Measurements from ENCODE around the gene PRKCB. TPM values are rescaled to one million over a fixed set of nuclear protein-coding genes. Genes with fewer than 3 reads are reported as not detected.

The PRKCB gene
- polyA plus RNA-seq, 3 donors: 57.4 to 87.4 (median 75.5) TPM

- Histone ChIP-seq H3K9ac (ENCODE audit: insufficient read depth, low read length, poor library complexity, severe bottlenecking) (no peak overlapping the region), H3K27ac (ENCODE audit: low read depth in 1 of 2, low read length in 2 of 2) (peak overlapping the region in 1 of 2 donors; percentile 67), H3K36me3 (replicated peaks in 1 of 2; ENCODE audit: control insufficient read depth in 1 of 2, insufficient read depth in 2 of 2, low read length in 2 of 2) (peaks cover 10 to 44% of the 10 kb centered on the region in 2 donors), H3K4me2 (replicated peaks; ENCODE audit: extremely low read depth, low read length, poor library complexity, severe bottlenecking) (peak overlapping the region; percentile 14), H3K4me3 (replicated peaks in 1 of 3; ENCODE audit: low read depth in 2 of 3, low read length in 3 of 3) (no peak overlapping the region), H3K79me2 (ENCODE audit: insufficient read depth, low read length) (peaks cover 29% of the 10 kb centered on the region), H3K27me3 (ENCODE audit: control insufficient read depth in 2 of 2, insufficient read depth in 2 of 2, low read length in 2 of 2) (no peaks in the 10 kb centered on the region), H4K20me1 (ENCODE audit: insufficient read depth, low read length) (peaks cover 97% of the 10 kb centered on the region), H3K9me3 (replicated peaks in 1 of 2; ENCODE audit: control insufficient read depth in 1 of 2, insufficient read depth in 1 of 2, low read length in 2 of 2) (no peaks in the 10 kb centered on the region), H3K4me1 (ENCODE audit: control insufficient read depth in 1 of 2, insufficient read depth in 2 of 2, low read length in 2 of 2) (peaks cover 43 to 62% of the 10 kb centered on the region in 2 donors), H2AFZ (ENCODE audit: insufficient read depth, low read depth, low read length, poor library complexity, severe bottlenecking) (no peak overlapping the region)
- peaks cover 67% of the 10 kb centered on the region for H3K4me1 Mint-ChIP-seq
- WGBS (ENCODE audit: insufficient coverage): no CpG with 5 or more reads among the region's 3 CpGs
- H3K27me3 Mint-ChIP-seq (ENCODE audit: low read depth in 3 of 3): no peaks in the 10 kb centered on the region
- intact Hi-C loops (cut with micrococcal nuclease): loop anchor here (2.0 to 5.0 kb wide), 4 partner anchors 43 to 208 kb away; no protein-coding TSS in a partner anchor
- no peaks in the 10 kb centered on the region for H3K9me3 Mint-ChIP-seq
- no peak for DNase-seq
- no peak overlapping the region for H3K4me3 Mint-ChIP-seq
- no peak for TF ChIP-seq CTCF (IDR thresholded peaks at IDR 0.05)
- H3K36me3 Mint-ChIP-seq: peaks cover 42 to 51% of the 10 kb centered on the region in 2 donors
- H3K27ac Mint-ChIP-seq: peak overlapping the region in 6 of 7 donors; percentile 57 to 93 (median 80)
These were observed 174.2 kb downstream of the PRKCB start for GRCh38 chr16:24009955-24010354.

- Histone ChIP-seq H3K9me3 (replicated peaks in 1 of 2; ENCODE audit: control insufficient read depth in 1 of 2, insufficient read depth in 1 of 2, low read length in 2 of 2) (no peaks in the 10 kb centered on the region), H3K36me3 (replicated peaks in 1 of 2; ENCODE audit: control insufficient read depth in 1 of 2, insufficient read depth in 2 of 2, low read length in 2 of 2) (peaks cover 11 to 44% of the 10 kb centered on the region in 2 donors), H3K27me3 (ENCODE audit: control insufficient read depth in 2 of 2, insufficient read depth in 2 of 2, low read length in 2 of 2) (no peaks in the 10 kb centered on the region), H3K79me2 (ENCODE audit: insufficient read depth, low read length) (peaks cover 31% of the 10 kb centered on the region), H3K4me2 (replicated peaks; ENCODE audit: extremely low read depth, low read length, poor library complexity, severe bottlenecking) (peak overlapping the region; percentile 14), H3K9ac (ENCODE audit: insufficient read depth, low read length, poor library complexity, severe bottlenecking) (no peak overlapping the region), H3K27ac (ENCODE audit: low read depth in 1 of 2, low read length in 2 of 2) (peak overlapping the region in 1 of 2 donors; percentile 67), H3K4me3 (replicated peaks in 1 of 3; ENCODE audit: low read depth in 2 of 3, low read length in 3 of 3) (no peak overlapping the region), H4K20me1 (ENCODE audit: insufficient read depth, low read length) (peaks cover 97% of the 10 kb centered on the region), H3K4me1 (ENCODE audit: control insufficient read depth in 1 of 2, insufficient read depth in 2 of 2, low read length in 2 of 2) (peaks cover 49 to 62% of the 10 kb centered on the region in 2 donors), H2AFZ (ENCODE audit: insufficient read depth, low read depth, low read length, poor library complexity, severe bottlenecking) (no peak overlapping the region)
- Mint-ChIP-seq H3K4me3 (no peak overlapping the region), H3K27me3 (ENCODE audit: low read depth in 3 of 3) (no peaks in the 10 kb centered on the region), H3K9me3 (no peaks in the 10 kb centered on the region), H3K36me3 (peaks cover 38 to 51% of the 10 kb centered on the region in 2 donors), H3K4me1 (peaks cover 69% of the 10 kb centered on the region), H3K27ac (peak overlapping the region; percentile 55 to 93 (median 84))
- TF ChIP-seq CTCF (IDR thresholded peaks at IDR 0.05): peak; percentile 94
- intact Hi-C loops (cut with micrococcal nuclease): loop anchor here (2.0 to 5.0 kb wide), 4 partner anchors 43 to 208 kb away; no protein-coding TSS in a partner anchor
- 51% methylated on average over 5 of the region's 8 CpGs for WGBS (ENCODE audit: insufficient coverage)
- peak; percentile 75 to 83 (median 78) for DNase-seq
These were observed 174.8 kb downstream of the PRKCB start for GRCh38 chr16:24010440-24011089.

All from CD14-positive monocyte (primary cell).